ENCODE data around the gene OBP2A. TPM values are rescaled to one million over a fixed set of nuclear protein-coding genes. Genes with fewer than 3 reads are reported as not detected.
"Not testable (repeated sequence)": the region's sequence is repeated elsewhere in the genome, so short reads cannot be mapped to it uniquely, and the experiment has no call there.

The OBP2A gene
- total RNA-seq, 1 experiment from 2014 or later = not detected

GRCh38 chr9:135522931-135523330, 23.0 kb upstream of the OBP2A start:
- no peak for DNase-seq (ENCODE audit: low read depth, low spot score)
- in situ Hi-C loops (cut with HindIII; ENCODE audit: low pct_unique_long_range_greater_than_20kb, low sequenced_read_pairs) = no loop called here

- DNase-seq (ENCODE audit: low read depth, low spot score) = no peak
- in situ Hi-C loops (cut with HindIII; ENCODE audit: low pct_unique_long_range_greater_than_20kb, low sequenced_read_pairs) = no loop called here
These were observed 22.3 kb upstream of the OBP2A start for GRCh38 chr9:135523521-135524129.

- DNase-seq (ENCODE audit: low read depth, low spot score) = no peak
- in situ Hi-C loops (cut with HindIII; ENCODE audit: low pct_unique_long_range_greater_than_20kb, low sequenced_read_pairs) = no loop called here
These were observed 21.6 kb upstream of the OBP2A start for GRCh38 chr9:135524130-135524861.

GRCh38 chr9:135525241-135526088, 20.5 kb upstream of the OBP2A start:
- in situ Hi-C loops (cut with HindIII; ENCODE audit: low pct_unique_long_range_greater_than_20kb, low sequenced_read_pairs) = no loop called here
- DNase-seq (ENCODE audit: low read depth, low spot score) = no peak

DNA sequence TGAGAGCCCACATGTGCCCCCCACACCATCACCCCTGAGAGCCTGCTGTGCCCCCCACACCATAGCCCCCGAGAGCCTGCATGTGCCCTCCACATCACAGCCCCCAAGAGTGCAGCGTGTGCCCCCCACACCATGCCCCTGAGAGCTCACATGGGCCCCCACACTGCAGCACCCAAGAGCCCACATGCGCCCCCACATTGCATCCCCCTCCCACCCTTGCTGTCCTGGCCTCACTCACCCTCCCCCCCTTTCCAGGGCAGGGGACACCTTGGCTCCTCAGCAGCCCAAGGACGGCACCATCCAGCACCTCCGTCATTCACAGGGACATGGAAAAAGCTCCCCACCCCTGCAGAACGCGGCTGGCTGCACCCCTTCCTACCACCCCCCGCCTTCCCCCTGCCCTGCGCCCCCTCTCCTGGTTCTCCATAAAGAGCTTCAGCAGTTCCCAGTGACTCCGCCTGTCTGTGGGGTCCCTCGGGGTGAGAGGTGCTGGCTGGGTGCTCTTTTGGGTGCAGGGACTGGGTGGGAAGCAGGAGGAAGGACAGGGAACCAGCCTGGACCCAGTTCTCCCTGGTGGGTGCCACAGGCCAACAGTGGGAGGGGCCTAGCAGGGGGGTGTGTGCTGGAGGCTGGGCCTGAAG, 19.7 kb upstream of the OBP2A start:
- in situ Hi-C loops (cut with HindIII; ENCODE audit: low pct_unique_long_range_greater_than_20kb, low sequenced_read_pairs) = no loop called here
- DNase-seq (ENCODE audit: low read depth, low spot score) = no peak

DNA sequence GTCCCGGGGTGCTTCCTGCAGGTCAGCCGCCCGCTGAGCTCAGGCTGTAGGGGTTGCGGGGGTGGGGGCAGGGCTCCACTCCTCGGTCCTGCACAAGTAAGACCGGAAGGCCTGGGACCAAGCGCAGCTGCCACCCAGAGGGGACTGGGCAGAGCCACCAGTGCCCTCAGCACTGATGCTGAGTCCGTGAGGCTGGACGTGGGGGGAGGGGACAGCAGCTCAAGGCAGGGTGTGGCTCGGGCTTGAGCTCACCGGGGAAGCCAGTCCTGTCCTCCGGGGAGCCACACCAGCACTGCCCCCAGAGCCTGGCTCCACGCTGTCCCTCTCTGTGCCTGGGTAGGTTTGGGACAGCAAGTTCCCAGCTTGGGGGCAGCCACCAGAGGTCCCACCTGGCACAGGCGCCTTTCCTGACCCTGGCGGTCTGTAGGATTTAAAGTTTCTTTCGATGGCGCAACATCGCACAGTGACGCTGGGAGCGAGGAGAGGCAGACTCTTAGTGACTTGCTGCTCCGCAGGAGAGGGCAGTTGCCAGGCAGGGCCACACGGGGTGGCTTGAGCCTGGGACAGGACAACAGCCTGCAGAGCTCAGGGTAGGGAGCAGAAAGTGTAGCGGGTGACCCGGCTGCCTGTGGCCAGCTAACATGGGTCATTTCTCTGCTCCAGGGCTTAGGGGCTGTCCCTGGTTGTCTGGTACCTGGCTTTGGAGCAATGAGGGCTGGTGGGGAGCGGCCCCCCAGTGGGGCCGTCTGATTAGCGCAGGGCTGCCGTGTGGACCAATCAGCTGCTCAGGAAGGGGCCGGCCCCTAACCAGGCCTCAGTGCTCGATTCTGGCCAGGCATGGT, 19.0 kb upstream of the OBP2A start:
- in situ Hi-C loops (cut with HindIII; ENCODE audit: low pct_unique_long_range_greater_than_20kb, low sequenced_read_pairs) = no loop called here
- DNase-seq (ENCODE audit: low read depth, low spot score) = no peak

GRCh38 chr9:135528842-135529435, 17.0 kb upstream of the OBP2A start:
- in situ Hi-C loops (cut with HindIII; ENCODE audit: low pct_unique_long_range_greater_than_20kb, low sequenced_read_pairs); DNase-seq (ENCODE audit: low read depth, low spot score): not testable (repeated sequence)

DNA sequence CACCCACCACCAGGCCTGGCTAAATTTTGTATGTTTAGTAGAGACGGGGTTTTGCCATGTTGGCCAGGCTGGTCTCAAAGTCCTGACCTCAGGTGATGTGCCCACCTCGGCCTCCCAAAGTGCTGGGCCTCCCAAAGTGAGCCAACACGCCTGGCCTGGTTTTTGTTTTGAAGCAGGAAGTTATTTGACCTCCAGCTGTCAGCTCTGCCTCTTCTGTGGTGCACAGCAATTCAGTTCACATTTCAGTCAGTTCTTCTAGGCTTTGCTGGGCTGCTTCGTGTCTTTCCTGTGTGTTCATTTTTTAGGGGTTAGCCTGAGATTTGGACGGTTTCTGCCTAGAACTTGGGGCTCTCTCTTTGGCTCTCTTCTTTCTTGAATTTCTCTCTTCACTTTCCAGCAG, 15.8 kb upstream of the OBP2A start:
- in situ Hi-C loops (cut with HindIII; ENCODE audit: low pct_unique_long_range_greater_than_20kb, low sequenced_read_pairs) = no loop called here

GRCh38 chr9:135531096-135531495, 14.8 kb upstream of the OBP2A start:
- DNase-seq (ENCODE audit: low read depth, low spot score) = no peak
- in situ Hi-C loops (cut with HindIII; ENCODE audit: low pct_unique_long_range_greater_than_20kb, low sequenced_read_pairs) = no loop called here

More for the DNA sequence above, 15.8 kb upstream of the OBP2A start:
- DNase-seq (ENCODE audit: low read depth, low spot score) = no peak

GRCh38 chr9:135533113-135533512, 12.8 kb upstream of the OBP2A start:
- in situ Hi-C loops (cut with HindIII; ENCODE audit: low pct_unique_long_range_greater_than_20kb, low sequenced_read_pairs) = no loop called here
- no peak for DNase-seq (ENCODE audit: low read depth, low spot score)

- in situ Hi-C loops (cut with HindIII; ENCODE audit: low pct_unique_long_range_greater_than_20kb, low sequenced_read_pairs) = no loop called here
- DNase-seq (ENCODE audit: low read depth, low spot score) = no peak
These were observed 12.3 kb upstream of the OBP2A start for GRCh38 chr9:135533674-135534073.

DNA sequence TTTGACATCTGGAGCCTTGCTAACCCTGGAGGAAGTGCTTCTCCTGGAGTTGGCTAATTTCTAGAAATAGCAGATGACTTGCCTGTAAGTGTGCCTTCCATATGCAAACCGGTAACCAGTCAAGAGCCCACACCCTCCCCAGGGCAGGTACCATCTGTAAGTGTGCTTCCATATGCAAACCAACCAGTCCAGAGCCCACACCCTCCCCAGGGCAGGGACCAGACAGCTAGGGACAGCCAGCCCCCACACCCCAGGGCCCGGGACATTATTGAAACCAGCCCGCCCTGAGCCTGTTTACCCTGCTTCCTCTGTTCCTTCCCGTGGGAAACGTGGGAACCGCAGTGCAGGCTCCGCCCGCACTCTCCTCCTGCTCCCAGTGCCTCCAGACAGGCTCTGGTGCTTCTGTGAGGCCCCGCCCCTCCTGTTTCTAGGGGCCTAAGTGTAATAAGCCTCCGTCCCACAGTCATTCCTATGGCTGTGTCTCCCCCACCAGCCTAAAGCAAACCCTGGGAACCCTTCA, 11.7 kb upstream of the OBP2A start:
- in situ Hi-C loops (cut with HindIII; ENCODE audit: low pct_unique_long_range_greater_than_20kb, low sequenced_read_pairs) = not testable (repeated sequence)

GRCh38 chr9:135534826-135535225, 11.1 kb upstream of the OBP2A start:
- DNase-seq (ENCODE audit: low read depth, low spot score); in situ Hi-C loops (cut with HindIII; ENCODE audit: low pct_unique_long_range_greater_than_20kb, low sequenced_read_pairs): not testable (repeated sequence)

More for the DNA sequence above, 11.7 kb upstream of the OBP2A start:
- DNase-seq (ENCODE audit: low read depth, low spot score) = not testable (repeated sequence)

- not testable (repeated sequence) for DNase-seq (ENCODE audit: low read depth, low spot score)
These were observed 10.3 kb upstream of the OBP2A start for GRCh38 chr9:135535631-135536030.

DNA sequence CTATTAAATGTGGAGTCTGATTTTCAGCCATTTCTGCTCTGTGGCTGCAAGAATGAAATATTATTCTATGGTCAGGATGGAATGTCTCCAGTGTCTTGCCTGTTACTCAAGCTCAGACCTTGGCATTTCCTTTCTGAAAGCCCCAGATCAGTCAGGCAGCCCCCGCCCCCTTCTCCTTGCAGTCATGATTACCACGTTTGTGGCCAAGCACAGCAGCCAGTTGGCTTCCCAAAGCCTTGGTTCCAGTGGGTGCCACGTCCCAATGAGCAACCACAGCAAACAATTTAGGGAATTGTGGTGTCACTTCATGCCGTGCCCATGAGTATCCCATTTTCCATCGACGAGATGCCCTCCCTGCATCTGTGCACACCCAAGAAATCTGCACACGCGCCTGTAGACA, 9.7 kb upstream of the OBP2A start:
- no peak for DNase-seq (ENCODE audit: low read depth, low spot score)
- in situ Hi-C loops (cut with HindIII; ENCODE audit: low pct_unique_long_range_greater_than_20kb, low sequenced_read_pairs) = no loop called here

More at GRCh38 chr9:135535631-135536030, 10.3 kb upstream of the OBP2A start:
- in situ Hi-C loops (cut with HindIII; ENCODE audit: low pct_unique_long_range_greater_than_20kb, low sequenced_read_pairs) = not testable (repeated sequence)

DNA sequence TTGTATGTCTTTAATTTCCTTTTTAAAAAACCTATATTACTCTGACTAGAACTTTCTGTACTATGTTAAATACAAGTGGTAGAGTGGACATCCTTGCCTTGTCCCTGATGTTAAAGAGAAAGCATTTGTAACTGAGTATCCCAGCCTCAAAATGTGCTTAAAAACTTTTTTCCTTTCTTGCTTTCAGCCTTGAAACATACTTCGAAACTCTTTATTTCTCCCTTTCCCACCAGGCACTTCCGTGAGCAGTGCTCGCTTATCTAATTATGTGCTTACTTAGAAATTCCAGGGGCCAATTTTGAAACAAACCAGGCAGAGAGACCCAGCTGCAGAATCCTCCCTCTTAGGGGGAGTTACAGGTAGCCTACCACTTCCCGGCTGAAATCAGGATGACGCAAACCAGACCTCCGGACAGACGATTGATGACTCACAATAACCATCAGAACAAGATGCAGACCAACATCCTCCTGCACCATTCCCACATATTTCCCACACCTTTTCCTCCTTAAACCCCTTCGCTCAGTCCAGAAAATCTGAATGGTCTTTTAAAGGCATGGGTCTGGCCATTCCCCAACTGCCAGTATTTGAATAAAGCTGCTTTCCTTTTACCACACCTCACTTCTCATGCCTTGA, 2.5 kb upstream of the OBP2A start:
- in situ Hi-C loops (cut with HindIII; ENCODE audit: low pct_unique_long_range_greater_than_20kb, low sequenced_read_pairs); DNase-seq (ENCODE audit: low read depth, low spot score): not testable (repeated sequence)
